ENCODE measurements around the gene SHROOM3. TPM values are rescaled to one million over a fixed set of nuclear protein-coding genes. Genes with fewer than 3 reads are reported as not detected.
A peak's percentile ranks its signal among the peaks of the same experiment; 100 is the strongest.

The SHROOM3 gene
- total RNA-seq, 2 donors from 2014 or later, result 56.7 to 96.0 TPM

DNA sequence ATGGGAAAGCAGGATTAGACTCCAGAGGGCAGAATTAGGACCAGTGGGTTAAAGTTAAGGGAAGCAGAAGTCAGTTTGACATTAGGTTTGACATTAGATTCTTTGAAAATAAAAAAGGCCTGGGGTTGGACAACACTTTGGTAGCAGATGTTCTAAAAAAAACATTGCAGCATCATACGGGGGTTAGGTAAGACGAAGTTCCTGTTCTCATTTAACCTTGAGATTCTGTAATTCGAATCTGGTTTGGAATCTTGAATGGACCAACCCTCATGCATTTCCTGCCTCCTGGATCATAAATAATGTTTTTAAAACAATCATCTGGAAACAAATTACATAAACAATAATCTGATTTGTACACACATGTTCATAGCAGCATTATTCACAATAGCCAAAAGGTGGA lies 181.0 kb downstream of the SHROOM3 start:
- H3K27me3 ChIP-seq, result no peaks in the 10 kb centered on the region
- intact Hi-C loops (cut with DNase I), result no loop called here
- no peaks in the 10 kb centered on the region for H3K36me3 ChIP-seq (replicated peaks in 1 of 2; ENCODE audit: insufficient read depth in 1 of 2, low read depth in 2 of 2)
- 69 to 77% methylated on average over 3 of the region's 3 CpGs for WGBS, 2 donors
- DNase-seq, result no peak
- peaks cover 27% of the 10 kb centered on the region for H3K4me1 ChIP-seq
- H3K9me3 ChIP-seq, result no peaks in the 10 kb centered on the region
- no peak for ATAC-seq
- no peak overlapping the region for H3K27ac ChIP-seq
- H3K4me3 ChIP-seq, result no peak overlapping the region
- TF ChIP-seq POLR2A (IDR thresholded peaks at IDR 0.05), result no peak
- TF ChIP-seq, protein P1, sequence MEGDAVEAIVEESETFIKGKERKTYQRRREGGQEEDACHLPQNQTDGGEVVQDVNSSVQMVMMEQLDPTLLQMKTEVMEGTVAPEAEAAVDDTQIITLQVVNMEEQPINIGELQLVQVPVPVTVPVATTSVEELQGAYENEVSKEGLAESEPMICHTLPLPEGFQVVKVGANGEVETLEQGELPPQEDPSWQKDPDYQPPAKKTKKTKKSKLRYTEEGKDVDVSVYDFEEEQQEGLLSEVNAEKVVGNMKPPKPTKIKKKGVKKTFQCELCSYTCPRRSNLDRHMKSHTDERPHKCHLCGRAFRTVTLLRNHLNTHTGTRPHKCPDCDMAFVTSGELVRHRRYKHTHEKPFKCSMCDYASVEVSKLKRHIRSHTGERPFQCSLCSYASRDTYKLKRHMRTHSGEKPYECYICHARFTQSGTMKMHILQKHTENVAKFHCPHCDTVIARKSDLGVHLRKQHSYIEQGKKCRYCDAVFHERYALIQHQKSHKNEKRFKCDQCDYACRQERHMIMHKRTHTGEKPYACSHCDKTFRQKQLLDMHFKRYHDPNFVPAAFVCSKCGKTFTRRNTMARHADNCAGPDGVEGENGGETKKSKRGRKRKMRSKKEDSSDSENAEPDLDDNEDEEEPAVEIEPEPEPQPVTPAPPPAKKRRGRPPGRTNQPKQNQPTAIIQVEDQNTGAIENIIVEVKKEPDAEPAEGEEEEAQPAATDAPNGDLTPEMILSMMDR (IDR thresholded peaks at IDR 0.05), result no peak

DNA sequence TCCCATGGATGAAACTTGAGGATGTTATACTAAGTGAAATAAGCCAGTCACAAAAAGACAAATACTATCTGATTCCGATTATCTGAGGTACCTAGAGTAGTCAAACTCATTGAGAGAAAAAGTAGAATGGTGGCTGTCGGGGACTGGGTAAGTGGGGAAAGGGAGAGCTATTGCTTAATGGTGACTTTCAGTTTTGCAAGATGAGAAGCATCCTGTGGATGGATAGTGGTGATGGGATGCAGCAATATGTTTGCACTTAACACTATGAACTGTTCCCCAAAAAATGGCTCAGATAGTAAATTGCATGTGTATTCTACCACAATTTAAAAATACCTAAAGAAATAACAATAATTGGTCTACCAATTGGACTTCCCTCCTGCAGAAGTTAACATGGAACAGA lies 181.5 kb downstream of the SHROOM3 start:
- 94 to 95% methylated on average over 2 of the region's 2 CpGs for WGBS, 2 donors
- no peak overlapping the region for H3K27ac ChIP-seq
- H3K4me1 ChIP-seq, result peaks cover 27% of the 10 kb centered on the region
- H3K9me3 ChIP-seq, result no peaks in the 10 kb centered on the region
- H3K27me3 ChIP-seq, result no peaks in the 10 kb centered on the region
- no peaks in the 10 kb centered on the region for H3K36me3 ChIP-seq (replicated peaks in 1 of 2; ENCODE audit: insufficient read depth in 1 of 2, low read depth in 2 of 2)
- DNase-seq (no peak), ATAC-seq (no peak)
- H3K4me3 ChIP-seq, result no peak overlapping the region
- TF ChIP-seq, protein P1 (IDR thresholded peaks at IDR 0.05), result no peak
- no peak for TF ChIP-seq POLR2A (IDR thresholded peaks at IDR 0.05)
- intact Hi-C loops (cut with DNase I), result no loop called here

DNA sequence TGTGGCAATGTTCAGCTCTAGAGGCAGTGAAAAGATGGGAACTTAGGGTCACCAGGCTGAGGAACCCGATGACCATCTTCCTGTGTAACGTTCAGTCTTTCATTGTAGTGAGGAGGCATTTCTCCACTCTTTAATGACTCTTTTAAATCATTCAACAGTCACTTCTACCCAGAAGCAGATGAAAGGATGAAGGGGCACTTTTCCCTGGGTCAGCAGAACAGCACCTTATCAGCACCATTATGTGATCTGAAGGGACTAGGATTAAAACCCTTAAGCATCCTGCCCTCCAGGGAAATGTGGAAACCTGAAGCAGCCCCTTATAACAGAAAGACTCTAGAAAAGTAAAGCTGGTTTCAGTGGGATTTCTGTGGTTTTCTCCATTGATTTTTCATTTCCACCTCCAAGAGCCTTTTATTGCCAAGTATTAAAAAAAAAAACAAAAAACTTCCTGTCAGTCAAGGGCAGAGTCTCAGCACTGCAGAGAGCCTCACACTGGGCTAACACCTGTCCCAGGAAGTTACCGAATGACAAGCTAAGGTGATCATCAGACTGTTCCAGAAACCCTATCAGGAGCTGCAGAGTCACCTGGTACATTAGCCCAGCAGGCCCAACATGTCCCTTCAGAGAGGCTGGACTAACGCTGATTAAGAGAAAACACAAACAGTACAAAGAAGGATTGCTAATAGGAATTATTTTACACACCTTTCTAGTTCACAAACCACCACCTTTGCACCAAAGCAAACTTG lies 185.9 kb downstream of the SHROOM3 start:
- TF ChIP-seq, protein P1 (IDR thresholded peaks at IDR 0.05), result no peak
- TF ChIP-seq POLR2A (IDR thresholded peaks at IDR 0.05), result no peak
- ATAC-seq (peak; percentile 64), DNase-seq (peak; percentile 35 to 66 (median 54))
- Histone ChIP-seq H3K9me3 (no peaks in the 10 kb centered on the region), H3K27me3 (no peaks in the 10 kb centered on the region), H3K27ac (peak overlapping the region; percentile 39 to 90 (median 82)), H3K4me3 (no peak overlapping the region), H3K4me1 (peaks cover 55% of the 10 kb centered on the region), H3K36me3 (replicated peaks in 1 of 2; ENCODE audit: insufficient read depth in 1 of 2, low read depth in 2 of 2) (no peaks in the 10 kb centered on the region)
- 37 to 52% methylated on average over 4 of the region's 4 CpGs for WGBS, 2 donors
- intact Hi-C loops (cut with DNase I), result no loop called here

DNA sequence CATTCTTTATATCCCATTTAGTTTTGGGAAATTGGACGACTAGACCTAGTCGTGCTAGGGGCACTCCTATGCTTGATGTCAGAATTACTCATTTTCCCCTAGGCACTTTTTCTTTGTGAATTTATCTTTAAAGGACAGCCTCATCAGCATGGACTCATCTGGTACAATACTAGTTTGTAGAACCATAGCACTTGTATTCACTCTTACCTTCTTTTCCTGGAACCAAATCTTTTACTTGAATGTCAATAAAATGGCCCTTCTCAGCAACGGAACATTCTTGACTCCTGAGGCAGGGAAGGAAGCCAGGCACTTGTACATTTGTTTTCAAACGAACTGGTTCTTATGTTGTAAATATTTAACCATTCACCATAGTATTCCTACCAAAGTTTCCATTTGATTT lies 187.1 kb downstream of the SHROOM3 start:
- intact Hi-C loops (cut with DNase I), result no loop called here
- Histone ChIP-seq H3K27ac (peak overlapping the region; percentile 69 to 90 (median 82)), H3K36me3 (replicated peaks in 1 of 2; ENCODE audit: insufficient read depth in 1 of 2, low read depth in 2 of 2) (no peaks in the 10 kb centered on the region), H3K27me3 (no peaks in the 10 kb centered on the region), H3K4me3 (no peak overlapping the region), H3K4me1 (peaks cover 57% of the 10 kb centered on the region), H3K9me3 (no peaks in the 10 kb centered on the region)
- ATAC-seq, result peak; percentile 23
- 31 to 49% methylated on average over 4 of the region's 4 CpGs for WGBS, 2 donors
- peak; percentile 38 to 55 (median 50) for DNase-seq
- TF ChIP-seq, protein P1 (IDR thresholded peaks at IDR 0.05), result no peak
- no peak for TF ChIP-seq POLR2A (IDR thresholded peaks at IDR 0.05)

DNA sequence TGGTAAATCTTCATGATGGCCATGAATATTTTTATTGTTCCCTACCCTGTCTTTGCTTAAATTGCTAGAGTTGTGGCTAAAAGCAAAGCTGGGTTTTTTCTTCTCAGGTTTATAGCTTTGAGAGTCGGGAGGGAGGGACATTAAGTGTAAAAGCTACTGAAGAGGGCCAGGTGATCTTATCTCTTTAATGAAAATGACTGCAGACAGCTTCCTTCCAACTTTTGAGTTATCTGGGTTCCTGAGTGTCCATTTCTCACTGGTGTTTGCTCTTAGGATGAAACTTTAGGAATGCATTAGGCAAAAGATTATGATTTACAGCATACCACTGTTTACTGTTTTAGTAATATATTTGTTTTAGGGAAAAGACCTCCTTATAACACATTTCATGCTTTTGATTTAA lies 187.7 kb downstream of the SHROOM3 start:
- no peak for DNase-seq
- no peaks in the 10 kb centered on the region for H3K27me3 ChIP-seq
- TF ChIP-seq, protein P1 (IDR thresholded peaks at IDR 0.05), result no peak
- no peak for TF ChIP-seq POLR2A (IDR thresholded peaks at IDR 0.05)
- H3K27ac ChIP-seq, result peak overlapping the region; percentile 69 to 90 (median 82)
- no peak overlapping the region for H3K4me3 ChIP-seq
- no peaks in the 10 kb centered on the region for H3K36me3 ChIP-seq (replicated peaks in 1 of 2; ENCODE audit: insufficient read depth in 1 of 2, low read depth in 2 of 2)
- 22 to 23% methylated on average over 1 of the region's 1 CpG for WGBS, 2 donors
- H3K9me3 ChIP-seq, result no peaks in the 10 kb centered on the region
- no peak for ATAC-seq
- intact Hi-C loops (cut with DNase I), result no loop called here
- H3K4me1 ChIP-seq, result peaks cover 57% of the 10 kb centered on the region

All from body of pancreas (tissue), 4 donors.